Psoas muscle (tissue), 8 donors: ENCODE data around the gene SAXO2. TPM values are rescaled to one million over a fixed set of nuclear protein-coding genes. Genes with fewer than 3 reads are reported as not detected.
"Not testable (repeated sequence)": the region's sequence is repeated elsewhere in the genome, so short reads cannot be mapped to it uniquely, and the experiment has no call there.

Experiments used
- ATAC-seq, 4 donors: fragments of 200-7000 bp; cut with Tn5 transposase; one replicate each; pipeline ENCODE4 v1.9.1; 2020; ENCODE audit warnings: moderate library complexity in 3 of 4, mild to moderate bottlenecking in 2 of 4
- DNase-seq, 2 donors: peaks; one replicate each; pipeline ENCODE4 v3.0.0-alpha.2; 2020
- H3K27ac ChIP-seq: fragments of 200-600 bp; one replicate; pipeline ENCODE4 v1.8.0; 2022
- H3K27me3 ChIP-seq, 3 donors: fragments of 200-600 bp in 1 of 3; one replicate each; pipeline versions ENCODE4 v1.6.1 to v1.8.0; 2013 to 2022; ENCODE audit warnings: low read length in 2 of 3, mild to moderate bottlenecking in 2 of 3, moderate library complexity in 1 of 3; ENCODE audit not compliant: insufficient read depth in 3 of 3
- H3K36me3 ChIP-seq, 2 donors: fragments of 200-600 bp in 1 of 2; one replicate each; pipeline versions ENCODE4 v1.6.1 to v1.8.0; 2013 to 2022; ENCODE audit warnings: low read depth in 1 of 2, mild to moderate bottlenecking in 1 of 2, moderate library complexity in 1 of 2; ENCODE audit not compliant: insufficient read depth in 1 of 2
- H3K4me1 ChIP-seq: fragments of 200-600 bp; one replicate; pipeline ENCODE4 v1.8.0; 2022
- H3K4me3 ChIP-seq: fragments of 200-600 bp; one replicate; pipeline ENCODE4 v1.8.0; 2022; ENCODE audit warnings: mild to moderate bottlenecking
- H3K9me3 ChIP-seq: fragments of 200-600 bp; one replicate; pipeline ENCODE4 v1.8.0; 2022
- WGBS, 3 donors: extraction: QIAGEN DNeasy Blood & Tissue Kit; methylation state at CpG; one replicate each; pipeline versions ENCODE4 v1.1.6 to v1.1.7; 2013; 5-methylcytosine and 5-hydroxymethylcytosine counted together
- intact Hi-C, 2 donors: fragments of 100-400 bp; cut with DNase I; formaldehyde crosslinking; loops; one replicate each; pipeline versions ENCODE4 v1.11.0 to v1.14.2; 2022
- polyA plus RNA-seq, 3 donors: library from polyadenylated mRNA; stranded (reverse); fragments of 200-250 nt; gene quantifications; one replicate each; pipeline ENCODE4 v1.2.3, GENCODE V29; 2013
- total RNA-seq, 4 donors: library from RNA; stranded (reverse); fragmentation: NEBNext Ultra II Directional in 2 of 4; extraction: Animal tissue kit (Norgen Biotek cat#: 25700) in 2 of 4; gene quantifications; one replicate each; pipeline versions ENCODE4 v1.2.1 to v1.2.4, GENCODE V29; 2021 to 2023
- TF ChIP-seq, protein P1 (sequence below): fragments of 200-600 bp; IDR thresholded peaks from one replicate; pipeline ENCODE4 v1.8.0; 2022; ENCODE audit warnings: antibody characterized with exemption
- donor health status: healthy with polysubstance abuse.
- donor health status: DM: no; HTN: no; CAD: no; lungs with moderate emphysema.
- donor health status: Bipolar disorder and iron deficiency.
- donor health status: healthy.
- donor health status: DM: yes; HTN: yes; CAD: no.
- donor health status: DM: no; HTN: no; CAD: no.
- donor health status: DM: no; HTN: no; CAD: no.
- donor health status: DM: yes; HTN: yes; CAD: no.

Gene SAXO2
- total and polyA plus RNA-seq, 7 donors = 0.40 to 4.3 (median 1.7) TPM; not detected in 1

- ATAC-seq (no peak), DNase-seq (no peak)
- TF ChIP-seq, protein P1, sequence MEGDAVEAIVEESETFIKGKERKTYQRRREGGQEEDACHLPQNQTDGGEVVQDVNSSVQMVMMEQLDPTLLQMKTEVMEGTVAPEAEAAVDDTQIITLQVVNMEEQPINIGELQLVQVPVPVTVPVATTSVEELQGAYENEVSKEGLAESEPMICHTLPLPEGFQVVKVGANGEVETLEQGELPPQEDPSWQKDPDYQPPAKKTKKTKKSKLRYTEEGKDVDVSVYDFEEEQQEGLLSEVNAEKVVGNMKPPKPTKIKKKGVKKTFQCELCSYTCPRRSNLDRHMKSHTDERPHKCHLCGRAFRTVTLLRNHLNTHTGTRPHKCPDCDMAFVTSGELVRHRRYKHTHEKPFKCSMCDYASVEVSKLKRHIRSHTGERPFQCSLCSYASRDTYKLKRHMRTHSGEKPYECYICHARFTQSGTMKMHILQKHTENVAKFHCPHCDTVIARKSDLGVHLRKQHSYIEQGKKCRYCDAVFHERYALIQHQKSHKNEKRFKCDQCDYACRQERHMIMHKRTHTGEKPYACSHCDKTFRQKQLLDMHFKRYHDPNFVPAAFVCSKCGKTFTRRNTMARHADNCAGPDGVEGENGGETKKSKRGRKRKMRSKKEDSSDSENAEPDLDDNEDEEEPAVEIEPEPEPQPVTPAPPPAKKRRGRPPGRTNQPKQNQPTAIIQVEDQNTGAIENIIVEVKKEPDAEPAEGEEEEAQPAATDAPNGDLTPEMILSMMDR = no peak
- H3K27me3 ChIP-seq = no peaks in the 10 kb centered on the region
- intact Hi-C loops = no loop called here
- H3K36me3 ChIP-seq = no peaks in the 10 kb centered on the region
- H3K4me1 ChIP-seq = no peaks in the 10 kb centered on the region
- no peaks in the 10 kb centered on the region for H3K9me3 ChIP-seq
- no peak overlapping the region for H3K27ac ChIP-seq
- no peak overlapping the region for H3K4me3 ChIP-seq
- WGBS, 3 donors = 44 to 57% (median 49%) methylated on average over 9 of the region's 9 CpGs
Observed at GRCh38 chr15:82314769-82315518, 52.3 kb downstream of the SAXO2 start.

DNA sequence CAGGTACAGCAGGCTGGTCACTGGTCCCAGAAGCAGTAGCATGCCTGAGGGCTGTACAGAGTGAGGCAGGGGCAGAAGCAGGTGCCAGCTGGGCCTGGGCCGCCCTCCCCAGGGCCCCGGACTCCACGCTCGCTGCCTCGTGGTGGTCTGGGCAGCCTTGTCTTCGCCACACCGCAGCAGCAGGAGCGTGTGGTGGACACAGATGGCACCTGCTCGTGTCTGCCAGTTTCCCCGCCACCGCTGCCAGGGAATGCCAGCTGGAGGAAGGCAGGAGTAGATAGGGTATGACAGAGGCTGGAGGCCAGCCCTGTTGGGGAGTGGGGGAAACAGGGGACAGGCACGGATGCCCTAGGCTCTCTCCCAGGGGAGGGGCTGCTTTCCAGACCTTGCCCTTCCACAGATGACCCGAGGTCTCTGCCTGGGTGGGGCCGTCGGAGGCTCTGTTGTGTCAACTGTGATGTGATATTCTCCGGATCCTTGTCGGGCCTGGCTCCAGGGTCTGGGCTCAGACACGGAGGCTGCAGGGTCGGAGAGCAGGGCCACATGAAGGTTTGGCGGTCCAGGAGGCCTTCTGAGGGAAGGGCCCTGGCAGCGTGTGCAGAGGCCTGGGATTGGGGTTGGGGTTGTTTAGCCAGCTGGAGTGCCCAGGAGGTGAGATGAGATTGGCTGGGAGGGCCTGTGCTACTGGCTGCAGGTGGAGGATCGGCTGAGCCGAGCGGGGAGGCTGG, 53.1 kb downstream of the SAXO2 start:
- TF ChIP-seq, protein P1 = no peak
- DNase-seq (no peak), ATAC-seq (peak; percentile 29 to 81 (median 48))
- no peaks in the 10 kb centered on the region for H3K27me3 ChIP-seq
- H3K27ac ChIP-seq = no peak overlapping the region
- H3K36me3 ChIP-seq = no peaks in the 10 kb centered on the region
- WGBS, 3 donors = 14 to 46% (median 32%) methylated on average over 21 to 24 of the region's 24 CpGs
- H3K9me3 ChIP-seq = no peaks in the 10 kb centered on the region
- H3K4me3 ChIP-seq = no peak overlapping the region
- intact Hi-C loops = no loop called here
- H3K4me1 ChIP-seq = no peaks in the 10 kb centered on the region

GRCh38 chr15:82316247-82317090, 53.9 kb downstream of the SAXO2 start:
- ATAC-seq, DNase-seq: not testable (repeated sequence)

GRCh38 chr15:82317091-82317489, 54.5 kb downstream of the SAXO2 start:
- 73 to 87% (median 78%) methylated on average over 11 to 12 of the region's 12 CpGs for WGBS, 3 donors
- no peak overlapping the region for H3K4me3 ChIP-seq
- no peak for DNase-seq
- intact Hi-C loops = no loop called here
- H3K27ac ChIP-seq = no peak overlapping the region
- TF ChIP-seq, protein P1 = no peak
- no peaks in the 10 kb centered on the region for H3K4me1 ChIP-seq
- H3K9me3 ChIP-seq = no peaks in the 10 kb centered on the region
- H3K36me3 ChIP-seq = no peaks in the 10 kb centered on the region
- no peaks in the 10 kb centered on the region for H3K27me3 ChIP-seq
- no peak for ATAC-seq

More at GRCh38 chr15:82316247-82317090, 53.9 kb downstream of the SAXO2 start:
- H3K27me3 ChIP-seq, H3K4me3 ChIP-seq, H3K27ac ChIP-seq, intact Hi-C loops, H3K9me3 ChIP-seq, H3K36me3 ChIP-seq, H3K4me1 ChIP-seq: not testable (repeated sequence)
- WGBS, 3 donors = 90 to 96% (median 93%) methylated on average over 16 to 23 of the region's 23 CpGs

DNA sequence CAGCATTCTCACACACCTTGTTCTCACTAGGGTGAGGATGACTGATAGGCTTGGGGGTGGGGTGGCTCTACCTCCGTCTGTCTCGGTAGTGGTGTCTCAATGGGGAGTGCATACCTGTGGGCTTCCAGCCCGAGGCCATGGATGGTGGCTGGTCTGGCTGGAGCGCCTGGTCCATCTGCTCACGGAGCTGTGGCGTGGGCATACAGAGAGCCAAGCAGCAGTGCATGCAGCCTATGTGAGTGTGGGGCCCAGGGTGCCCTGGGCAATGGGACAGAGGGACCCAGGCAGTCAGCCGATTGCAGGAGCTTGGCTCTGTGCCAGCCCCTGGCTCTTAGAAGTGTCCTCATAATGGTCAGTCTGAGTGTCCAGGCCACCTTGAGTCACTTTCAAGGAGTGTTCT, 54.9 kb downstream of the SAXO2 start:
- H3K4me3 ChIP-seq, DNase-seq, H3K9me3 ChIP-seq, ATAC-seq, H3K27me3 ChIP-seq, H3K36me3 ChIP-seq, H3K27ac ChIP-seq, H3K4me1 ChIP-seq, intact Hi-C loops: not testable (repeated sequence)
- 73 to 88% (median 80%) methylated on average over 7 of the region's 7 CpGs for WGBS, 3 donors

DNA sequence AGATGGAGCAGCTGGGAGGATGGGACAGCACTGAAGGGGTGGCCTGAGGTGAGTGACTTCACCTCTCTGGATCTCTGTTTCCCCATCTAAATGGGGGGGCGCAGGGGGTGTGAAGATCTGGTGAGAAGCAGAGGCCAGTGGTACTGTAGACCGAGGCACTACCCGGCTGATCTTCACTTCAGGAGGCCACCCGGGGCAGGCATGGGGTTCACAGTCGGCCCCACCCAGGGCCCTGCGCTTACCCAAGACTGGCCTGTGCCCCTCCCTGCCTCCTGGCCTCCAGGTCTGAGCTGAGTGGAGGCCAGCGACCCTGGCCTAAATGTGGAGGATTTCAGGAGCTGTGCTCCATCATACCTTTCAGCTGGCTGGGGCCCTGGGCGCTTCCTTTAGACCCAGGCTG, 55.7 kb downstream of the SAXO2 start:
- WGBS, 3 donors = 90 to 94% (median 94%) methylated on average over 8 of the region's 8 CpGs
- ATAC-seq = peak in 1 of 4 donors; percentile 18
- not testable (repeated sequence) for DNase-seq

GRCh38 chr15:82319522-82320278, 57.1 kb downstream of the SAXO2 start:
- DNase-seq, H3K9me3 ChIP-seq, H3K4me3 ChIP-seq: not testable (repeated sequence)

More for the DNA sequence above, 55.7 kb downstream of the SAXO2 start:
- H3K27ac ChIP-seq, intact Hi-C loops, H3K27me3 ChIP-seq, H3K36me3 ChIP-seq, H3K9me3 ChIP-seq, H3K4me1 ChIP-seq, H3K4me3 ChIP-seq: not testable (repeated sequence)

More at GRCh38 chr15:82319522-82320278, 57.1 kb downstream of the SAXO2 start:
- H3K27me3 ChIP-seq, H3K36me3 ChIP-seq, intact Hi-C loops, H3K27ac ChIP-seq, ATAC-seq, H3K4me1 ChIP-seq: not testable (repeated sequence)
- 75 to 88% (median 84%) methylated on average over 7 to 15 of the region's 19 CpGs for WGBS, 3 donors
